GM19099 (cell line): ENCODE results near the gene KCNJ9.

Source experiments
- POLR2A ChIP-seq: IDR thresholded peaks from 3 replicates; pipeline ENCODE4 v1.6.1; 2011; ENCODE audit warnings: low read depth; ENCODE audit not compliant: insufficient read length; ENCODE audit errors: extremely low read depth

The KCNJ9 gene

GRCh38 chr1:160078512-160079195 is 2.7 kb upstream of the KCNJ9 start:
- TF ChIP-seq POLR2A: no peak

GRCh38 chr1:160079448-160079847 is 1.9 kb upstream of the KCNJ9 start:
- TF ChIP-seq POLR2A: no peak

- TF ChIP-seq POLR2A: no peak
Observed at GRCh38 chr1:160080381-160081100, 797 bp upstream of the KCNJ9 start.

GRCh38 chr1:160082487-160082886 is 1.1 kb downstream of the KCNJ9 start:
- no peak for TF ChIP-seq POLR2A

- no peak for TF ChIP-seq POLR2A
Observed at GRCh38 chr1:160082926-160083325, 1.6 kb downstream of the KCNJ9 start.

GRCh38 chr1:160083968-160084770 is 2.8 kb downstream of the KCNJ9 start:
- TF ChIP-seq POLR2A: no peak

- no peak for TF ChIP-seq POLR2A
Observed at GRCh38 chr1:160084771-160085321, 3.5 kb downstream of the KCNJ9 start.

- TF ChIP-seq POLR2A: no peak
Observed at GRCh38 chr1:160085686-160086455, 4.5 kb downstream of the KCNJ9 start.

GRCh38 chr1:160086456-160086892 is 5.1 kb downstream of the KCNJ9 start:
- no peak for TF ChIP-seq POLR2A

- TF ChIP-seq POLR2A: no peak
Observed at GRCh38 chr1:160087118-160087662, 5.9 kb downstream of the KCNJ9 start.

GRCh38 chr1:160089883-160090282 is 8.5 kb downstream of the KCNJ9 start:
- no peak for TF ChIP-seq POLR2A

GRCh38 chr1:160090760-160091159 is 9.4 kb downstream of the KCNJ9 start:
- no peak for TF ChIP-seq POLR2A

GRCh38 chr1:160091666-160092223 is 10.4 kb downstream of the KCNJ9 start:
- TF ChIP-seq POLR2A: no peak
